HEK293T (cell line): Measurements from ENCODE around the gene ESRRG.
A peak's percentile ranks its signal among the peaks of the same experiment; 100 is the strongest.

Experiments
- CTCF ChIA-PET: fragments of 350-600 bp; formaldehyde crosslinking; extraction: SDS; loops from one replicate; lab custom pipeline; 2021; ENCODE audit warnings: antibody characterized with exemption, inconsistent platforms; lab: Yijun Ruan, JAX
- POLR2A ChIA-PET: fragments of 350-600 bp; formaldehyde crosslinking; extraction: SDS; loops from one replicate; lab custom pipeline; 2020; ENCODE audit warnings: antibody characterized with exemption, inconsistent platforms; lab: Yijun Ruan, JAX
- DNase-seq: peaks from one replicate; pipeline ENCODE4 v3.0.0; 2012; ENCODE audit warnings: mixed read lengths; ENCODE audit errors: extremely low spot score
- ARNT ChIP-seq: fragments of 450-650 bp; IDR thresholded peaks from 2 replicates; pipeline ENCODE4 v1.6.1; 2017; ENCODE audit warnings: mild to moderate bottlenecking
- BHLHE40 ChIP-seq: fragments of 450-650 bp; IDR thresholded peaks from 2 replicates; pipeline ENCODE4 v1.6.1; 2016; ENCODE audit warnings: mild to moderate bottlenecking, moderate library complexity, borderline replicate concordance
- CTBP1 ChIP-seq: fragments of 450-650 bp; IDR thresholded peaks from 2 replicates; pipeline ENCODE4 v1.6.1; 2016; ENCODE audit warnings: borderline replicate concordance
- ELF4 ChIP-seq: fragments of 450-650 bp; IDR thresholded peaks from 2 replicates; pipeline ENCODE4 v1.6.1; 2017; ENCODE audit warnings: antibody characterized with exemption
- FOXA1 ChIP-seq: fragments of 450-650 bp; IDR thresholded peaks from 2 replicates; pipeline ENCODE4 v1.6.1; 2016; ENCODE audit warnings: mild to moderate bottlenecking
- FOXK2 ChIP-seq: fragments of 450-650 bp; IDR thresholded peaks from 2 replicates; pipeline ENCODE4 v1.6.1; 2016; ENCODE audit warnings: mild to moderate bottlenecking
- FOXM1 ChIP-seq: fragments of 450-650 bp; IDR thresholded peaks from 2 replicates; pipeline ENCODE4 v1.6.1; 2017; ENCODE audit warnings: mild to moderate bottlenecking, borderline replicate concordance
- HDGF ChIP-seq: fragments of 450-650 bp; IDR thresholded peaks from 2 replicates; pipeline ENCODE4 v1.6.1; 2017; ENCODE audit warnings: antibody characterized with exemption, borderline replicate concordance
- L3MBTL2 ChIP-seq: fragments of 450-650 bp; conservative IDR thresholded peaks from 2 replicates; pipeline ENCODE4 v1.6.1; 2016; ENCODE audit warnings: mild to moderate bottlenecking
- LEF1 ChIP-seq: fragments of 450-650 bp; IDR thresholded peaks from 2 replicates; pipeline ENCODE4 v1.6.1; 2017; ENCODE audit warnings: mild to moderate bottlenecking, borderline replicate concordance
- NFRKB ChIP-seq: fragments of 450-650 bp; IDR thresholded peaks from 2 replicates; pipeline ENCODE4 v1.6.1; 2016; ENCODE audit warnings: mild to moderate bottlenecking, moderate library complexity
- SP1 ChIP-seq: fragments of 450-650 bp; IDR thresholded peaks from 2 replicates; pipeline ENCODE4 v1.6.1; 2017
- SUZ12 ChIP-seq: fragments of 450-650 bp; IDR thresholded peaks from 2 replicates; pipeline ENCODE4 v1.6.1; 2016; ENCODE audit warnings: mild to moderate bottlenecking
- TARDBP ChIP-seq: fragments of 450-650 bp; IDR thresholded peaks from 2 replicates; pipeline ENCODE4 v1.6.1; 2016
- ZNF384 ChIP-seq: fragments of 450-650 bp; IDR thresholded peaks from 2 replicates; pipeline ENCODE4 v1.6.1; 2016
- TF ChIP-seq, protein P1 (sequence below): fragments of 450-650 bp; IDR thresholded peaks from 2 replicates; pipeline ENCODE4 v1.6.1; 2016

ESRRG gene

DNA sequence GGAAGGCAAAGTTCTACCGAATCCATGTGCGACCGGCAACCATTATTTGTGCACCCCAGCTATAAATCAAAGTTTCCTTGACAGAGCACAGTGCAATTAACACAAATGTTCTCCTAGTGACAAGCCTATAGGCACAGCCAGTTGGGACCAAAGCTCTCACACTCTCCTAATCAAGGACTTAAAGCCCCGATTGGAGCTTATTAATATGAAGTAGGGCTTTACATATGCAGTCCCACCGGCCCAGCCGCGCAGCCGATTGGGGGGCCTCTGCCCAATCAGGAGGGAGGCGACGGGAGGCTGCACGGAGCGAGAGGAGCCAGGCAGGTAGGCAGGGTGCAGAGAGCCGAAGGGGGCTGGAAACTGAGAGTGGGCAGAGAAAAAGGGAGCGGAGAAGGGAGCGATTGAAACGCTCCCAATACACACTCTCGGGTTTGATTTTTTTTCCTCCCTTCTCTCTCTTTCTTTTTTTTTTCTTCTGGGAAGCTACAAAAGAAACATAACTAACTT is at the start of gene ESRRG:
Gene ESRRG, minus strand, starts transcription at position 156 of the 507 bp plus-strand sequence. Its CDS starts 130 bp downstream, at position 26.
- peak; percentile 60 for DNase-seq
- TF ChIP-seq, protein P1, sequence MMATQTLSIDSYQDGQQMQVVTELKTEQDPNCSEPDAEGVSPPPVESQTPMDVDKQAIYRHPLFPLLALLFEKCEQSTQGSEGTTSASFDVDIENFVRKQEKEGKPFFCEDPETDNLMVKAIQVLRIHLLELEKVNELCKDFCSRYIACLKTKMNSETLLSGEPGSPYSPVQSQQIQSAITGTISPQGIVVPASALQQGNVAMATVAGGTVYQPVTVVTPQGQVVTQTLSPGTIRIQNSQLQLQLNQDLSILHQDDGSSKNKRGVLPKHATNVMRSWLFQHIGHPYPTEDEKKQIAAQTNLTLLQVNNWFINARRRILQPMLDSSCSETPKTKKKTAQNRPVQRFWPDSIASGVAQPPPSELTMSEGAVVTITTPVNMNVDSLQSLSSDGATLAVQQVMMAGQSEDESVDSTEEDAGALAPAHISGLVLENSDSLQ: peak; percentile 91
- no peak for TF ChIP-seq FOXK2
- ChIA-PET CTCF (no interaction called here), POLR2A (interaction anchor here (0.6 to 1.3 kb wide), 3 partner anchors 122 to 934 kb away, joined by 3 to 5 read pairs (median 4); no protein-coding TSS in a partner anchor)

DNA sequence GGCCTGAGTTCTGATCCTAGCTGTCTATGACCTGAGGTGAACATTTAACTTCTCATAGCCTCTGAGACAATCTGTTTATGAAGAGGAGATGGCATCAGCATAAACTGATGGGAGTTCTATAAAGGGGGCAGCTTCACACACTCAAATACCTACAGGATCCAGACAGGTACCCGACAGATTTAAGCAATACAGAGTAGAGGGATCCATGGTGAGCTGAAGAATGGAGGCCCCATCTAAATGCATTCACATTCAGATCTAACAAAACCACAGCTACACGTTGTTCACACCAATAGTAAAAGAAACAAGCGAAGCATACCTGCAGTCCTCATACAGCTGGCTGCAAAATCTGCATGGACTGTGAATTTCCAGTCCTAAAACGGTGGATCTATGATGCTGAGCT is 48.7 kb upstream of the ESRRG start:
- DNase-seq: no peak
- ChIA-PET POLR2A (no interaction called here), CTCF (no interaction called here)
- no peak for TF ChIP-seq SUZ12
- no peak for TF ChIP-seq CTBP1
- TF ChIP-seq FOXA1: no peak
- TF ChIP-seq, protein P1: no peak
- no peak for TF ChIP-seq ARNT

DNA sequence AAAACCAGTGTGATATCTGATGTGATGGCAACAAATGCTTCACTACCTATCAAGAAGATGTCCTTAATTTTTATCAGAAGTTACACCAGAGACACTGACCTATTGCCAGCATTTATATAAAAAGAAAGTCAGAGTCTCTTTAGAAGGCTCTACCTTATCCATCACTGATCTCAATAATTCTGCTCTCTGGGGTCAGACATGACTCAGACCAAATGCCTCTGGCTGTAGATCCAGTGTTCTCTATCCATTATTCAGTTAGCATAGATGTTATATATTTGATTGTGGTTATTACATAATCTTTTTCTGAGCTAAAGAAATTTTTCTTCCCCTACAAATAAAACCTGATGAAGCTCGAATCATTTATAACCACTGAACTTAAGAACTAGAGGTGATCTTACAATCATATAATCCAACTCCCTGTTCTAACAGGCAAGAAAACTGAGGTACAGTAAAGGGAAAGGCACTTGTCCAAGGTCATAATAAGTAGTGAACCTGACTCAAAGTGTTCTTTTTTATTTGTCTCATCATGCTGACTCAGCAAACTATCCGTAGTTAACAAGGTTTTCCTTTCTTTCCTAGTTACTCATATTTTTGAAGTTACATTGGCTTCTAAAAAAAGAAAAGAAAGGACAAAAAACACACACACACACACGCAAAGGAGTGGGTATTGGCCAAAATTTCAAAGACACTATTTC is 43.6 kb upstream of the ESRRG start:
- TF ChIP-seq NFRKB (no peak), FOXA1 (no peak), L3MBTL2 (no peak), ZNF384 (no peak), BHLHE40 (no peak), SUZ12 (no peak)
- DNase-seq: no peak
- ChIA-PET CTCF (interaction anchor here (0.6 kb wide), 1 partner anchor 583 kb away, joined by 3 read pairs; no protein-coding TSS in a partner anchor), POLR2A (no interaction called here)

DNA sequence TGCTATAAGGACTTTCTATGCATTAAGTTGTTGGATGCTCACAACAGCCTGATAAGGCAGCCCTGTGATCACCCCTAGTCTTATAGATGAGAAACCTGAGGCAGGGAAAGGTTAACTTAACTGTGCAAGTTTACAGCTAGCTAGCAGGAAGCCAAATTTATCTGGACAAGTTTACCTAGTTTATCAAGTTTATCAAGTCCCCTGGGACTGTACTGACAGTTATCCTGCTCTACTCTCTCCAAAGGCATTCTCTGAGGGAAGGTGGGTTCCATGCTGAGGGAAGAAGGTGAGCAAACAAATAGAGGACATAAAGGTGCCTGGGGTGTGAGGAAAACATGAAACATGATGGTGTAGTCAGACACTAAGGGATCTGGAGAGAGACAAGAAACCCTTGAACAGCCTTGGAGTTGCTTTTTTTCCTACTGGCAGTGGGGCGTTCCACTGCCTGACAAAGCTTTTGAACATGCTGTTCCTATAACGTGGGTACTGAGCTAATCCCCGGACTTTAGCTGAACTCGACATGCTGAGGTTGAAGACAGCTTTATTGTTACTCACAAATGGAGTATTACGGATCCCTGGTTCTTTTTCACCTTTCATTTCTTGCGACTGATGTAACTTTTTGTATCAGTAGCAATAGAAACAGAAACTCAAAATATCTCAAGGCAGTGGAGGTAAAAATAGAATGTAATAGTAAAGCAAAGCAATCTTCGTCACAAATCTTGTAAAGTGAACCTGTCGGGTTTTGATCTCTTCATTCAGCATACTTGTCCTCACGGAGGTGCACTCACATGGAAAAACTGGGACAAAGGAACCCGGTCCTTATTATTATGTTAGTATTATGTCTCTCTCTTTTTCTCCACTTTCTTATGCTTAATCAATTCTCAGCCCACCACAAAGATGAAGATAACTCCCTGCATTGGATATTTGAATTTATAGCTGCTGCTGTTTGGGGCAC is 42.4 kb upstream of the ESRRG start:
- ChIA-PET POLR2A (no interaction called here), CTCF (interaction anchor here (0.8 kb wide), 1 partner anchor 10 kb away, joined by 3 read pairs; no protein-coding TSS in a partner anchor)
- TF ChIP-seq ZNF384: no peak
- no peak for TF ChIP-seq SUZ12
- TF ChIP-seq FOXK2: no peak
- no peak for TF ChIP-seq TARDBP
- no peak for TF ChIP-seq L3MBTL2
- TF ChIP-seq ELF4: no peak
- TF ChIP-seq HDGF: no peak
- DNase-seq: no peak

DNA sequence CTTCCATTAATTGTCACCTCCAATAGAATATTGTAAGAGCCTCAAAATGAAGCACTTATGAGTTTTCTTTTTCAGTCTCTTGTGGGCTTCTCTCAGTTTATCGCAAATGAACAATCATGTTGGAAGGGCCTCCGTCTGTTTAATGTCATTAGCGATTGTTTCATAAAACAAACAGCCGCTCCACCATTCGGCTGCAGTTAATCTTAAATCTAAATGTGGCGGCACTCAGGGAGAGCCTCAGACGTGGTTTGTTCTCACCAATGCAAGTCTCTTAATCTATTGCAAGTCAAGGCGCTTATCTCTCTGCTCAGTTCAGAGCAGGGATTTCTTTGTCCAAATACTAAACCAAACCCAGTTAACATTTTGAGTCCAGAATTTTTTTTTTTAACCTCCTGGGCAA is 34.9 kb upstream of the ESRRG start:
- DNase-seq: no peak
- ChIA-PET POLR2A (no interaction called here), CTCF (no interaction called here)
- no peak for TF ChIP-seq FOXA1
- TF ChIP-seq, protein P1: no peak
- TF ChIP-seq HDGF: no peak
- no peak for TF ChIP-seq CTBP1
- no peak for TF ChIP-seq ELF4
- no peak for TF ChIP-seq LEF1
- no peak for TF ChIP-seq SUZ12
- no peak for TF ChIP-seq BHLHE40
- no peak for TF ChIP-seq FOXK2

DNA sequence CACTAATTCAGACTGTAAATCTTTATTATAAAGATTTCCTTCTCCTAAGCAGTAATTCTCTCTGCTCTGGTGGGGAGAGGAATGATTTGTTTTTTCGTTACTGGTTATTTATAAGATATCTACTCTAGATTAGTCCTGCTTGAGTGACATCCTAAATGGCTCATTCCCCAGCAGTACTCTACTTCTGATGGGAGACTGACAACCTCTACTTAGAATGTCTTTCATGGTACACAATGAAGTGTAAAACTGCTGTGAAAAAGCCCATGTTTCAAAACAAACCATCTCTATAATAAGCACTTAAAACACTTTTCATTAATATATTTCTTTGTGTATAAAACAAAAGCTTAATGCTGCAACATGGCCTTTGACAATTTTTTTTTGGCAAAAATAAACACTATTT is 33.9 kb upstream of the ESRRG start:
- ChIA-PET POLR2A (no interaction called here), CTCF (interaction anchor here (0.8 kb wide), 1 partner anchor 623 kb away, joined by 6 read pairs; no protein-coding TSS in a partner anchor)
- no peak for DNase-seq
- TF ChIP-seq ELF4: no peak
- no peak for TF ChIP-seq L3MBTL2
- TF ChIP-seq FOXM1: no peak
- TF ChIP-seq SP1: no peak
- no peak for TF ChIP-seq FOXK2
- no peak for TF ChIP-seq HDGF
- no peak for TF ChIP-seq ZNF384
- no peak for TF ChIP-seq FOXA1
- TF ChIP-seq, protein P1: no peak
- TF ChIP-seq BHLHE40: no peak
- TF ChIP-seq SUZ12: no peak
- no peak for TF ChIP-seq TARDBP
- TF ChIP-seq LEF1: no peak
- no peak for TF ChIP-seq NFRKB
- no peak for TF ChIP-seq CTBP1
- TF ChIP-seq ARNT: no peak
